HG03139 (cell line): ENCODE data around the gene VPS13D.
"Not testable (repeated sequence)": the region's sequence is repeated elsewhere in the genome, so short reads cannot be mapped to it uniquely, and the experiment has no call there.

Source experiments
- ATAC-seq: cut with Tn5 transposase; IDR thresholded peaks from one replicate; pipeline ENCODE4 v1.9.1; 2021; ENCODE audit not compliant: unreplicated experiment

VPS13D gene

DNA sequence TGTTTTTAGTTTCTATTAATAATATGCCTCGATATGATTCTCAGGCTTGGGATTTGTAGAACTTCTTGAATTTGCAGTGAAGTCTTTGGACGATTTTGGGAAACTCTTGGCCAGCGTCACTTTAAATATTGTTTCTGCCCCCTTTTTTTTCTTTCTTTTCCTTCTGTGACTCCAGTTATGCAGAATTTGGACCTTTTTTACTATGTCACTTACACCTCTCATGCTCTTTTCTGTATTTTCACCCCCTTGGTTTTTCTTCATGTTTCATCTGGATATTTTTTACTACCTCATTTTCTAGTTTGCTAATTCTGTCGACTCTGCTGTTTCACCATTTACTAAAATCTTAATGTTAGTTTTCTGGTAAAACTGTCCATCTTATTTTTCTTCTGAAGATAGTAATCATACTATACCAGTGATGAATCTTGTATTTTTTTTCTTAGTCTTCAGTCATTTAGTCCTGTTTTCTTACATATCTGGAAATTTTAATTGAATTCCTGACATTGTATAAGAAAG is 214.6 kb downstream of the VPS13D start:
- no peak for ATAC-seq

GRCh38 chr1:12445257-12445656 is 215.4 kb downstream of the VPS13D start:
- no peak for ATAC-seq

GRCh38 chr1:12446593-12446992 is 216.8 kb downstream of the VPS13D start:
- no peak for ATAC-seq

DNA sequence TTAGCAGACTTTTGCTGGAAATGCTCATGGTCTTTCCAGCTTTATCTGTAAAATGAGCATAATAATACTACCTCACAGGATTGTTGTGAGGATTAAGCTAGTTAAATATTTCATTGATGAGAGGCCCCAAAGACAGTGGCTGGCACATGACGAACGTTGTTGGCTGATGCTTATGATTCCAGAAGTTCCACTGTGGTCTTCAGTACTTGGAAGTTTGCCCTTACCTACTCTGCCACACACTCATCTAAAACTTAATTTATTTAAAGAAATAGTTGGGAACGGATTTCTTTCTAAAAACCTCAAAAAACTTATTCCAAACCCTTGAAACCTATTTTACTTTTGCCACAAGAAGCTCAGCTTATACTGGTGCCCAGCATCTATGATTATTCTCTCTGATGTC is 217.5 kb downstream of the VPS13D start:
- ATAC-seq, result no peak

GRCh38 chr1:12447849-12448312 is 218.1 kb downstream of the VPS13D start:
- ATAC-seq, result no peak

DNA sequence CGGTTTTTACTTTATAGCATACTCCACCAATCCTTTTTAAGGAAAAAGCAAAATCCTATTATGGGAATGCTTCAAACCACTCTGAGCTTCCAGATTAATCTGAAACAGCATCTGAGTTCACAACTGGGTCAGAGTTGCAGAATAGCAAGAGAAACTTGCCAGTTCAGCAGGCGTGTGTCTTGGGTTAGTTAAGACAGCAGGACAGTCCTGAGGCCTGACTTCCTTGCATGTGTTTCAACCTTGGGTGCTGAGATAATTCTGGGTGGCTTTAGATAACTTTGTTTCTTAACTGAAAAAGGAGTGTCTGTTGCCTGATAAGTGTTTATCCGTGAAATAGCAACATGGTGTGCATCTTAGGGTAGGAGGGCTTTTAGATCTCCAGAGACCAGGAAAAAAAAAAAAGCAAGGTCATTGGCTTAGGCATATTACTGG is 218.9 kb downstream of the VPS13D start:
- no peak for ATAC-seq

- no peak for ATAC-seq
Measured at GRCh38 chr1:12450090-12450755, 220.4 kb downstream of the VPS13D start.

DNA sequence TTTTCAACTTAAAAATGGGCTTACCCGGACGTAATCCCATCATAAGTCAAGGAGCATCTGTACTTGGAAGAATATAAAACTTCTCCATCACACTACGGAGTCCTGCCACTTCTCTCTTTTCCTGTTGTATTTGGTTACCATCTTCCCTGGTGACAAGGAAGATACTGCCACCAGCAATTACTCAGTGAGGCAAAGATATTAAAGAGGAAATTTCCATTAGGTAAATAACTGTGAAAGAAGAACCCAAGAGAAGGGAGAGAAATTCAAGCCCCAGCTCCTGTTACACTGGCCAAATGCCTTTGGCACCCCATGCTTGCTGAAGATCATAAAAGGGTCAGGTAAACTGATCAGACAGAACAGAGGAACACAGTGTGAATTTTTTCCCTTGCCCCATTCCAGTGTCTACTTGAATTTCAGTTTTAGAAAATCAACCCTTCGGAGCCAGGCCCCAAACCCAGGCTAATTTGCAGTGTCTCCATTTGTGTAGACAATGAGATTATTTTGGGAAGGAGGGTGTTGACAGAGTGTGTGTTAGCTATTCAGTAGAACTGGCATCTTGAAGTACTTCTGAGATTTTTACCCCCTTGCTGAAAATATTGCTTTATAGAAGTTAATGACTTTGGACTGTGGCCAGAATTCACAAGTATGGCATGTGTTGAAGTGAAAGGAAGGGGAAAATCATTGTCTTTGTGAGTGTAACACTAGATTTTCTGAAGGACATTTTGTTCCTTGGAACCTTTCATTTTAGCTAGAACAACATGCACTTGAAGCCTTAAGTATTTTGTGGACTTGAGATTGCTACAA is 221.1 kb downstream of the VPS13D start:
- ATAC-seq, result no peak

DNA sequence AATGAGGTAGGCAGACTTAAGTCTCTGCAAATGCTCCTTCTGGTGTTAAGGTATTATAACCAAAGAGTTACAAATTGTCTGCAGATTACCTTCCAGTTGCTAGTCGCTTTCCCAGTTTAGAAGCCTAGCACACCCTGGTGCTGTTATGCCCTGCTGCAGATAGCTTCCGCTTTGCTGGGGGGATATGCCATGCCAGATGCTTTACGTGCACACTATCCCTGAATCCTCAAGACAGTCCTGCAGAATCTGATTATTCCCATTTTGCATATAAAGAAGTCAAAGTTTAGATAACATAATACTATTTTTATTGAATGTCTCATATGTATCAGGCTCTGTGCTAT is 221.7 kb downstream of the VPS13D start:
- ATAC-seq, result no peak

GRCh38 chr1:12452262-12452661 is 222.4 kb downstream of the VPS13D start:
- ATAC-seq, result no peak

DNA sequence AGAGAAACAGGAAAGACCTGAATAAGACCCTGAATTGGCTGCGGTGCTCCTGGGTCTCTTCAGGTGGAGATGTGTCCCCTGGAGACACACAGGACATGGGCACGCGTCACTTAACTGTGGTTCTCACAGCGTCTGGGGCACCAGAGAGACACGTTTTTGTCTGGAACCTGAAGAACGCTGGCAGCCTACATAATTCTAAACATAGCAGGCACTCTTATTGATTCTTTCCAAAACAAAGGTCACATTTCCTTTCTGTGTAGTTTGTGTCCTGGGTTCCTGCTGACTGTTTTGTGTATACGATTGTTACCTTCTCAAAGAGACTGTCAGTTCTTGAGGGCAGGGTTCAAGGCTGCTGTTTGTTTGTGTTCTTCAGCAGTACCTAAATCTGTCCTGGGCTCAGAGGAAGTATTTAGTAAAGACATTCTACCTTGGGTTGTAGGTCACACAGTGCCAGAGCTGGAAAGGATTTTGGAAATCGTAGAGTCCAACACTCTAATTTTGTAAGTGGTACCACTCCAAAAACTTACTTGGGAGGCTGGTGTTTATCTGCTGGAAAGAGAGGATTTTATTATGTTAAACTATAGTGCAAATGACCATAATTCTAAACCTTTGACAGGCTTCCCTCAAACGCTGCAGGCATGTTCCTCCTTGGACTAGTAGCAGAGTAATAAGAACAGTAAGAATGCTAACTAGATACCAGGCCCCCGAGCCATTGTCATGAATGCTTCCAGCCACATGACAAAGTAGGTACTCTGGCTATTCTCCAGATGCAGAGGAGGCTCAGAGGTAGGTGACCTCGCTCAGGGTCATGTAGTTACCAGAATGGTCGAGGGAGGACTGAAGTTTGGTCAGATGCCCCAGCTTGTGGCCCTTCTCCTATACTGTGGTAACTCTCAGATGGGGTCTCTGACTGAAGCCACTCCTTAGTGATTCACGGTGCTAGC is 223.8 kb downstream of the VPS13D start:
- ATAC-seq, result no peak

GRCh38 chr1:12454406-12455391 is 224.9 kb downstream of the VPS13D start:
- ATAC-seq, result no peak

- not testable (repeated sequence) for ATAC-seq
Measured at GRCh38 chr1:12456081-12456480, 226.3 kb downstream of the VPS13D start.

DNA sequence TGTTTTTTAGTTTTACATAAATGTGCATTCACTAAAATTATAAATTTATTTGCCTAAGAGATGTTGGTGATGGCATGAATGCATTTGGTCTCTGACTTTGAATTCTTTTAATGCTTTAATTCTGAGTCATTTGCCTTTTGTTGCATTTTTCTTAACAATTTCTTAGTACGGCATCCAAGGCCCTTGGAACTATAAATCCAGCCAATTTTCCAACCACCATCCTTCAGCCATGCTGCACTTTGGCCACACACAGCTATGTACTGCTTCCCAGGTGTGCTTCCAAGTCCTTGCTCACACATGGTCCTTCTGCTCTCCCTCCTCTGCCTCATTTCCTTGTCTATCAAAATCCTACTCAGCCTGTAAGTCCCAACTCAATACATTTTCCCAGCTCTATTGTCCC is 227.1 kb downstream of the VPS13D start:
- ATAC-seq, result no peak

DNA sequence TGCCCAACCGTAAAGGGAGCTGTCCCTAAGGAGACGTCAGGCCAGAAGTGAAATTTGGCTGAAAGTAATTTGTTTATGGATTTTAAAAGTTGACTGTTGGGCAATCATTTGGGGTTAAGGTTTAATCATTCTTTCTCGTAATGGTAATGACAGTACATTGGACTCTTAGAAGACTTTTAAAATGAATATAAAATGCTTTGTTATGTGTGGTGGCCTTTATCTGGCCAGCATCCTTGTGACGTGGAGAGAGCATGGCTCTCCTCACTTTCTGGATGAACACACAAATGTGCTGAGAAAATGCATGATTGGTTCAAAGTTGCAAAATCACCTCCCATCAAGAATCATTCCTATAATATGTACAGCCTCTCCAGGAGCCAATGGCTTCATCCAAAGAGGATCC is 227.9 kb downstream of the VPS13D start:
- ATAC-seq, result no peak

- no peak for ATAC-seq
Measured at GRCh38 chr1:12458571-12458970, 228.7 kb downstream of the VPS13D start.

DNA sequence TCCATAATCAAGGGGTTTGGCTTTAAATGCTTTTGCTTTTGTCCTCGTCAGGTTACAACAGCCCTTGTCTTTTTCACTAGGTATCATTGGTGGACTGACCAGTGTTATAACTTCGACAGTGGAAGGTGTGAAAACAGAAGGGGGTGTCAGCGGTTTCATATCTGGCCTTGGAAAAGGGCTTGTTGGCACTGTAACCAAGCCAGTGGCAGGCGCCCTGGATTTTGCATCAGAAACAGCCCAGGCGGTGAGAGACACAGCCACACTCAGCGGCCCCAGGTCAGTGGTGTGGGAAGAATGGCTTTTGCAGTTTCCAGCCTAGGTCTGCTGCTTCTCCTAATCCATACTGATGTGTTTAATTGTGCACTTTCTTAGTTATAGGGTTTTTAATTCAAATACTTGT is 230.3 kb downstream of the VPS13D start:
- ATAC-seq, result no peak

DNA sequence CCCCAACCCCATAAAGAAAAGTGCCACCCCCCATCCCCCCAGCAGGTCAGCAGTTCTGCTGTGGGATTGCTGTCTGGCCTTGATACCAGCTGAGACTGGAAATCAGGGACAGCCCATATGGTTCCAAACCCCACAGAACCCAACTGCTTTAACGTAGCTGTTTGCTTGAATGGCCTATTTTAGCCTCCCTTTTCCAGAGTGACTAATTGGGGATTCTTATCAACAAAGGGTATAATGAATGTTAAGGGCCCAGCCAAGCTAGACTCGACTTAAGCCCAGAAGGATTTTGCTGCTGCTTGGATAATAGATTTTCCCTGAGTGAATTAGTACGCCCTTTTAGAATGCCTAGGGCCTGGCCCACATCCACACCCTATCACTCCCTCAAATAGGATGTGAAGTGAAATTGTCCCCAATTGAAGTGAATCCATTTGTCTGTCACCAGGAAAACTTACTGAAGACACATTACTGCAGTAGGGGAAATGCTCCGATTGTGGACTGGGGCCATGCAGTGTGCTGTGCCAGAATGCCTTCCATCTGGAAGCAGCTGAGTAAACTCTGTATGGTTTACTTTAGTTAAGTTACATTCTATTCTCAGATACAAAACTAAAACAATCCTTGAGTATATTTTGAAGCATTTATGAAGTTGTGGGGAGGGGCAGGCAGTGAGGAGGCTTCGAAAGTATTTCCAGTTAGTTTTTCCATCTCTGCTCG is 231.2 kb downstream of the VPS13D start:
- no peak for ATAC-seq

- ATAC-seq, result no peak
Measured at GRCh38 chr1:12461754-12462153, 231.9 kb downstream of the VPS13D start.
